ENCODE data around the gene KDM6B. TPM values are rescaled to one million over a fixed set of nuclear protein-coding genes. Genes with fewer than 3 reads are reported as not detected.

Gene KDM6B
- total and polyA plus RNA-seq, 9 of the 15 experiments (the other 6 are each of a cell fraction or from before 2014, with no cell fraction given) = 0.01 to 22.9 (median 2.2) TPM

- TF ChIP-seq NFYB (IDR thresholded peaks at IDR 0.05; ENCODE audit: extremely low read depth, insufficient read length) = no peak
- TF ChIP-seq ZNF592 (IDR thresholded peaks at IDR 0.05) = no peak
- peak in 1 of 2 experiments; percentile 43; a peak in 1 of 4 replicates for TF ChIP-seq SRF (CRISPR knock-in tag; IDR thresholded peaks at IDR 0.05)
- no peak for TF ChIP-seq ZNF212 (CRISPR knock-in tag; IDR thresholded peaks at IDR 0.05)
- no peak for TF ChIP-seq ZNF583 (CRISPR knock-in tag; IDR thresholded peaks at IDR 0.05)
- no peak for TF ChIP-seq CBX5 (IDR thresholded peaks at IDR 0.05; ENCODE audit: borderline replicate concordance, low read depth)
- peak; percentile 15 for TF ChIP-seq SAP30 (IDR thresholded peaks at IDR 0.05; ENCODE audit: borderline replicate concordance, insufficient read depth, low read depth, low read length, poor library complexity, severe bottlenecking)
- 0 out of 4 replicates have a peak, but pooled peaks of 1 of the 2 experiments have one; percentile 22 for TF ChIP-seq HDAC1 (IDR thresholded peaks at IDR 0.05)
- TF ChIP-seq CXXC5 (CRISPR knock-in tag; IDR thresholded peaks at IDR 0.05) = 0 out of 2 replicates have a peak, but pooled peaks have one; percentile 19
- TF ChIP-seq SP1 (CRISPR knock-in tag; IDR thresholded peaks at IDR 0.05) = 0 out of 2 replicates have a peak, but pooled peaks have one; percentile 53
- TF ChIP-seq TBP (optimal IDR thresholded peaks at IDR 0.05; ENCODE audit: low read depth, low read length) = peak; percentile 24
- no peak for TF ChIP-seq GATAD2A (IDR thresholded peaks at IDR 0.05)
- peak; percentile 22; the same call in 1 of the 2 replicates for TF ChIP-seq PHF8 (IDR thresholded peaks at IDR 0.05; ENCODE audit: borderline replicate concordance, low read length)
- TF ChIP-seq MYC (IDR thresholded peaks at IDR 0.05; ENCODE audit: low read depth, low read length) = 0 out of 2 replicates have a peak, but pooled peaks have one; percentile 41
- TF ChIP-seq MYC (CRISPR knock-in tag; IDR thresholded peaks at IDR 0.05; ENCODE audit: borderline replicate concordance, low read depth) = no peak
- TF ChIP-seq NRF1 (conservative IDR thresholded peaks at IDR 0.05 in 1 of 2, IDR thresholded peaks at IDR 0.05 in 1 of 2) = peak; percentile 51 to 61
- TF ChIP-seq TCFL5 (CRISPR knock-in tag; conservative IDR thresholded peaks at IDR 0.05) = no peak
- no peak for TF ChIP-seq USF2 (CRISPR knock-in tag; IDR thresholded peaks at IDR 0.05)
These were observed at the start of gene KDM6B (continued) for GRCh38 chr17:7833795-7834541.

All from K562 (cell line).